ENCODE measurements around the gene C2CD2.

Gene C2CD2

GRCh38 chr21:41903559-41904351 is 50.1 kb downstream of the C2CD2 start:
- DNase-seq, result no peak

- DNase-seq, result no peak
Observed at GRCh38 chr21:41902946-41903345, 50.9 kb downstream of the C2CD2 start.

- no peak for DNase-seq
Observed at GRCh38 chr21:41901782-41902181, 52.0 kb downstream of the C2CD2 start.

- DNase-seq, result peak; percentile 39
Observed at GRCh38 chr21:41901099-41901498, 52.7 kb downstream of the C2CD2 start.

GRCh38 chr21:41900401-41900800 is 53.4 kb downstream of the C2CD2 start:
- DNase-seq, result no peak

- peak; percentile 41 for DNase-seq
Observed at GRCh38 chr21:41899426-41900202, 54.2 kb downstream of the C2CD2 start.

GRCh38 chr21:41898998-41899397 is 54.8 kb downstream of the C2CD2 start:
- DNase-seq, result no peak

GRCh38 chr21:41897700-41898099 is 56.1 kb downstream of the C2CD2 start:
- DNase-seq, result no peak

GRCh38 chr21:41897047-41897669 is 56.7 kb downstream of the C2CD2 start:
- DNase-seq, result no peak

GRCh38 chr21:41895643-41896493 is 58.0 kb downstream of the C2CD2 start:
- peak; percentile 60 for DNase-seq

GRCh38 chr21:41894922-41895557 is 58.8 kb downstream of the C2CD2 start:
- no peak for DNase-seq

GRCh38 chr21:41894511-41894910 is 59.3 kb downstream of the C2CD2 start:
- DNase-seq, result no peak

- no peak for DNase-seq
Observed at GRCh38 chr21:41892726-41893125, 61.1 kb downstream of the C2CD2 start.

- no peak for DNase-seq
Observed at GRCh38 chr21:41891132-41891531, 62.7 kb downstream of the C2CD2 start.

- no peak for DNase-seq
Observed at GRCh38 chr21:41890355-41890754, 63.5 kb downstream of the C2CD2 start.

GRCh38 chr21:41888749-41889376 is 65.0 kb downstream of the C2CD2 start:
- no peak for DNase-seq

- DNase-seq, result no peak
Observed at GRCh38 chr21:41887667-41888066, 66.2 kb downstream of the C2CD2 start.

- DNase-seq, result no peak
Observed at GRCh38 chr21:41886328-41886727, 67.5 kb downstream of the C2CD2 start.

- no peak for DNase-seq
Observed at GRCh38 chr21:41885341-41886024, 68.3 kb downstream of the C2CD2 start.

GRCh38 chr21:41884501-41885030 is 69.3 kb downstream of the C2CD2 start:
- no peak for DNase-seq

GRCh38 chr21:41883582-41883981 is 70.2 kb downstream of the C2CD2 start:
- DNase-seq, result no peak
